Activated CD4-positive, alpha-beta T cell treated with anti-CD3 and anti-CD28 coated beads, Interleukin-2, amount 10 ng/mL, durations not matched to agents 24 days and 14 days (primary cell): ENCODE data around the gene KCNIP2. TPM values are rescaled to one million over a fixed set of nuclear protein-coding genes. Genes with fewer than 3 reads are reported as not detected.

Experiments used
- DNase-seq: peaks from one replicate; pipeline ENCODE4 v3.0.0; 2022
- H3K27ac Mint-ChIP-seq: one replicate; pipeline ENCODE4 v1.8.0; 2022; ENCODE audit warnings: mild to moderate bottlenecking, mixed read lengths
- H3K27me3 Mint-ChIP-seq: one replicate; pipeline ENCODE4 v1.8.0; 2022; ENCODE audit warnings: mixed read lengths
- H3K36me3 Mint-ChIP-seq: one replicate; pipeline ENCODE4 v1.8.0; 2022; ENCODE audit warnings: low read depth, mild to moderate bottlenecking, mixed read lengths
- H3K4me1 Mint-ChIP-seq: one replicate; pipeline ENCODE4 v1.8.0; 2021; ENCODE audit warnings: mixed read lengths
- H3K4me3 Mint-ChIP-seq: one replicate; pipeline ENCODE4 v1.8.0; 2022; ENCODE audit warnings: mild to moderate bottlenecking, moderate library complexity, mixed read lengths
- H3K9me3 Mint-ChIP-seq: one replicate; pipeline ENCODE4 v1.8.0; 2021; ENCODE audit warnings: mixed read lengths
- intact Hi-C: fragments of 100-400 bp; cut with micrococcal nuclease; formaldehyde crosslinking; loops from one replicate; pipeline ENCODE4 v1.15.1; 2023
- total RNA-seq: library from RNA; stranded (reverse); gene quantifications from 2 replicates; pipeline ENCODE4 v1.2.3, GENCODE V29; 2022

KCNIP2 gene
- total RNA-seq, 1 donor from 2014 or later: 2.3 TPM

DNA sequence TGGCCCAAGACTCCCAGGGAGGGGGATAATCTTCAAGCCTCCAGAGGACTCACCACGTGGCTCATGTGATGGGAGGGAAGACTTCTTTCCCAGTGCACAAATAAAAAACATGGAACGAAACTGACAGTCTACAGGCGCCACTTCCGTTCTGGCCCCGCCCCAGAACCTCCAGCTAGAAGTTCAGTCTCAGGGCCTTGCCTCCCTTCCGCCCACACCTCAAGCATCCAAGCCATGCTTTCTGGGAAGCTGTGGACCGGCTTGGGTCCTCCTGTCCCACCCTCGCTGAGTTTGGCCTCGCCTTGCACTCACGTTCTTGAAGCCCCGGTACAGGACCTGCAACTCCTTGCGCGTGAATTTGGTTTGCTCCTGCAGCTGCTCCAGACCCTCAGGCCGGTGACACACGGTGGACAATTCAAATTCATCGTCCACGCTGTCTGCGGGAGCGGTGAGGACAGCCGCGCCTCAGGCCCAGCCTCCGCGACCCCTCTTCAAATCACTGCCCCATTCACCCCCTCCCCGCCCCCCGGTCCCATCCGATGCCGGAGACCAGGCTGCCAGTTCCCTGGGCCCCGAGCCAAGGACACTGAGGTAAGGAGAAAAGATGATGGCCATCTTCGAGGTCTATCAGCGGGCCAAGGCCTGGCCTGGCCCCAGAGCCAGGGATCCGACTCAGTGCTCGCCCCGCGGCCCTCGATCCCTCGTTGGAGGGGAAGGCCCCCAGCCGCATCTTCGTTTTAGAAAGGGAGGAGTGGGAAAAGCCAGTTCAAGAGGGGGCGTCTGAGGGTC, 14.6 kb downstream of the KCNIP2 start:
- Mint-ChIP-seq H3K4me1 (peaks cover 36% of the 10 kb centered on the region), H3K27ac (no peak overlapping the region), H3K4me3 (no peak overlapping the region), H3K27me3 (peaks cover 3% of the 10 kb centered on the region), H3K36me3 (peaks cover 12% of the 10 kb centered on the region), H3K9me3 (no peaks in the 10 kb centered on the region)
- no peak for DNase-seq
- intact Hi-C loops: no loop called here

DNA sequence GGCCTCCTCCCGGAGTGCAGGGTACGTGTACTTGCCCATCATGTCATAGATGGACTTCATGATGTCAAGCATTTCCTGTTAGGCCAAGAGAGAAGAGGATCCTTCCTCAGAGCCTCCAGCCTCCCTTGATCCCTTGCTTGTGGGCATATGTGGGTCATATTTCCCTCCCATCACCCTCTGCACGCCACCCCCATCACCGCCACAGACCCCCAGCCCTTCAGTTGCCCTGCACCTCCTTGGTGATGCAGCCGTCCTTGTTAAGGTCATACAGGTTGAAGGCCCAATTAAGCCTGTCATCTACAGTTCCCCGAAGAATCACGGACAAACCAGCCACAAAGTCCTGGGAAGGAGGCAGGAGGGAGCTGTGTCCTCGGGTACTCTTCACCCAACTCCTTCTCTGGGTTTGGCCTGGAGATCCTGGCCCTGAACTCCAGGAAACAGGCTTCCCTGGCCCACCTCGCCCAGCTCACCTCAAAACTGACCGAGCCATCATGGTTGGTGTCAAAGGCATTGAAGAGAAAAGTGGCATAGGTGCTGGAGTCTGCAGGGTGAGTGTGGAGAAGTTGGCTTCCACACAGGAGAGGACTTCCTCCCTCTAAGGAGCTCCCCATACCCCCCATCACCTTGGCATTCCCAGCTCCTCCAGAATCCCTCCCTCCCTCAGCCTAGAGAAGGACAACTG, 15.5 kb downstream of the KCNIP2 start:
- no peak overlapping the region for H3K27ac Mint-ChIP-seq
- peaks cover 28% of the 10 kb centered on the region for H3K4me1 Mint-ChIP-seq
- no peak for DNase-seq
- intact Hi-C loops: no loop called here
- H3K4me3 Mint-ChIP-seq: no peak overlapping the region
- no peaks in the 10 kb centered on the region for H3K9me3 Mint-ChIP-seq
- H3K36me3 Mint-ChIP-seq: peaks cover 12% of the 10 kb centered on the region
- H3K27me3 Mint-ChIP-seq: peaks cover 3% of the 10 kb centered on the region

DNA sequence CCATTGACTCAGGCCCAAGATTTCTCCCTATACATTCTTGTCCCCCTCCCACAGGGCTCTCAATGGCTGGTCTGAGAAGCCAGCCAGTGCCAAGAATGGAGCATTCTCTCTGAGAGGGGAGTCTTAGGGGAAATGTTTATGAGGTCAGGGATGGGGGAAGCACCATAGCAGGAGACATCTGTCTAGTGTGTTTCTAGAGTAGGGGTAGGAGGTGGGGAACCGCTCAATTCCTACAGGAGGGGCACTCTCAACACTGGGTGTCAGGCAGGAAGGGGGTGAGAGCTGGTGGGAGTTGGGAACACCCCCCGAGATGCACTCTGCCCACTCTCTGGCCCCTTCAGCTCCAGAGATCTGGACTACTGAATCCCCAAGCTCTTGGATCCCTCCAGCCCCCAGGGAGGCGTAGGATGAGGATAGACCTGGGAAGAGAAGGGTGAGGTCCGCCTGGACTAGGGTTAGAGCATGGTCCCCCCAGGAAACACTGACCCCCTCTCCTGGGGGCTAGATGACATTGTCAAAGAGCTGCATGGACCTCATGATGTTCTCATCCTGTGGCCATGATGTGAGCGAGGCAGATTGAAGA, 16.7 kb downstream of the KCNIP2 start:
- Mint-ChIP-seq H3K27me3 (peaks cover 3% of the 10 kb centered on the region), H3K27ac (peak overlapping the region; percentile 2), H3K9me3 (no peaks in the 10 kb centered on the region), H3K4me1 (peaks cover 25% of the 10 kb centered on the region), H3K36me3 (peaks cover 15% of the 10 kb centered on the region), H3K4me3 (no peak overlapping the region)
- intact Hi-C loops: no loop called here
- DNase-seq: no peak

DNA sequence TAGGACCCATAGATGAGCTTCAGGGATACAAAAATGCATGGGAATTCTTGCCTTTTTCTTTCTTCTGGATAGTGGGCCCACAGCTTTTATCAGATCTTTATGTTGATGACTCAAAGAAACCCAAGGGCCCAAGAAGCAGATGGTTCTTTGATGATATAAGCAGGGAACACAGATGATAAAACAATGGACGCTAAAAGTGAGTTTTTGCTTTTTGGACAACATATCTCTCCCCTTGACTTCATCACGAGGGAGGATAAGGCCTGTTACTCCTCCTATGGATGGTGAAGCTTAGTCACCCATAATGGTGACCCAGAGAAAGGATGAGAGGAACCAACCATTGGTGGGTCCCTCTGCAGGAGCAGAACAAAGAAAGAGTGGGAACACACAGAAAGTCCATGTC, 18.9 kb downstream of the KCNIP2 start:
- H3K36me3 Mint-ChIP-seq: peaks cover 15% of the 10 kb centered on the region

DNA sequence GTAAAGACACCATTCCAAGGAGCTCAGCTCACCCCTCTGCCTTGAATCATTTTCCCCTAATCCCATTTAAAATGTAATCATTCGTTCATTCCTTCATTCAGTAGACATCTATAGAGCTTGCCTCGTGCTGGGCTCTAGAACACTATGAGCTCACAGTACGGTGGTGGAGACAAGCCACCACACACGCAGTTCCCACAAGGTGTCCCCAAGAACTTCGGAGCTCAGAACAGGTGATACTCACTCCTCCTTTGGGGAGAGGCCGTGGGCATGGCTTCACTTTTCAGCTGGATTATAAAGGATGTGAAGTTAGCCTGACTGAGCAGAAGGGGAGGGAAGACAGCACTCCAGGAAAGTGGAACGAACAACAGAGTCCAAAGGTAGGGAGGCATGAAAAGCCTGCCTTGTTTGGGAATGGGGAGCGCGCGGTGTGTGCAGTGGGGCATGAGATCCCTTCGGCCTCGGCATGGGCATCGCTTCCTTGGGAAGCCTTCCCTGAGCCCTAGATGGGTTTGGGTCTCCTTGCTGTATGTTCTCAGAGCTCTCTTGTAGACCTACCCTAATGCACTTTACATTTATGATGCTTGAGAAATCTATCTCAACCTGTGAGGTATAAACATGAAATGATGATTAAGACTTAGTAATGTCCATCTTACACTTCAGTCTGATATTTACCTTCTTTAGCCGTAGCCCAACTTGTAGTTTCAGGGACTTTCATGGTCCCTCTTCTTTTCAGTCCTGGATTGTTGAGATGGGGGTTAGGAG, 24.5 kb downstream of the KCNIP2 start:
- H3K36me3 Mint-ChIP-seq: peaks cover 23% of the 10 kb centered on the region
- no peak for DNase-seq
- peaks cover 42% of the 10 kb centered on the region for H3K4me1 Mint-ChIP-seq
- no peaks in the 10 kb centered on the region for H3K9me3 Mint-ChIP-seq
- no peaks in the 10 kb centered on the region for H3K27me3 Mint-ChIP-seq
- H3K27ac Mint-ChIP-seq: peak overlapping the region; percentile 95
- intact Hi-C loops: loop anchor here (1.0 to 10.0 kb wide), 10 partner anchors 11 to 1284 kb away; partner anchors contain the start of genes ACTR1A, ARMH3, BTRC and HIF1AN
- peak overlapping the region; percentile 89 for H3K4me3 Mint-ChIP-seq

More for the DNA sequence above, 18.9 kb downstream of the KCNIP2 start:
- intact Hi-C loops: no loop called here
- H3K27me3 Mint-ChIP-seq: no peaks in the 10 kb centered on the region
- peaks cover 13% of the 10 kb centered on the region for H3K4me1 Mint-ChIP-seq
- DNase-seq: no peak
- H3K9me3 Mint-ChIP-seq: no peaks in the 10 kb centered on the region
- H3K4me3 Mint-ChIP-seq: no peak overlapping the region
- peak overlapping the region; percentile 18 for H3K27ac Mint-ChIP-seq

DNA sequence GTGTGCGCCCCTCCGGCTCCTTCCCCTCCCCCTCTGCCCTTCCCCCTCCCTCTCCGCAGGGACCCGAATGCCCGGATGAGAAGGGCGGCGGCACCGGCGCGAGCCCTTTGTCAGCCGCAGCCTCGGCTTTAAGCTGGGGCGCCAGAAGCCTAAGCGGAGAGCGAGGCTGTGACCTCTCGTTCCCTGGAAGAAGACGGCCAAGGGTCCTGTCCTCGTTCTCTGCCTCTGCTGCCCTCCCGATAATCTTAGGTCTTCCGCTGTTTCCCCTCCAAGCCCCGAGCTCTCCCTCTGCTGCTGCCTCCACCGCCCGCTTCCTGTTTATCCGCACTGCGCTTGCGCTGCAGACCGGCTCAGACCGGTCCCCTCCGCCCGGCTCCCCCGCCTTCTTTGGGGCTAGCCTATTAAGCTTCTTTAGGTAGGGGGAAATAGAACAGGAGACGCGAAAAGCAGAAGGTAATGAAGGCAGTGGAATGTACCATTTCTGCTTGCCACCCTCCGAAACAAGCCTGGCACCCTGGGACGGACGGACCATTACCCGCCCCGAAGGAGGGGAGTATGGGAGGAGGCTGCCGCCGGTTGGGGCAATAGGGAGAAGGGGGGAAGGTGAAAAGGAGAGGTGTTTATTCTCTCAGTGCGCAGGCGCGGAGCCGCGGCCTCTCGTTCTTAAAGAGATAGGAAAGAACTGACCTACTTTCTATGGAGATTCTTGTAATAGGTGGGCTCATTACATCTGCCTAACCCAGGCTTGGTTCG, 25.3 kb downstream of the KCNIP2 start, which contains the start of gene OGA:
Gene OGA (minus strand): TSS at position 326 of the 753 bp plus-strand sequence. CDS start 422 bp downstream, outside the sequence.
- intact Hi-C loops: loop anchor here (1.0 to 10.0 kb wide), 10 partner anchors 12 to 1283 kb away; partner anchors contain the start of genes ACTR1A, ARMH3, BTRC and HIF1AN
- Mint-ChIP-seq H3K27ac (peak within 1 kb of the TSS; percentile 95), H3K27me3 (no peaks in the 10 kb centered on the region), H3K4me3 (peak within 1 kb of the TSS; percentile 89), H3K9me3 (no peaks in the 10 kb centered on the region), H3K36me3 (peaks cover 30% of the 10 kb centered on the region), H3K4me1 (peaks cover 48% of the 10 kb centered on the region)
- peak; percentile 99 for DNase-seq

DNA sequence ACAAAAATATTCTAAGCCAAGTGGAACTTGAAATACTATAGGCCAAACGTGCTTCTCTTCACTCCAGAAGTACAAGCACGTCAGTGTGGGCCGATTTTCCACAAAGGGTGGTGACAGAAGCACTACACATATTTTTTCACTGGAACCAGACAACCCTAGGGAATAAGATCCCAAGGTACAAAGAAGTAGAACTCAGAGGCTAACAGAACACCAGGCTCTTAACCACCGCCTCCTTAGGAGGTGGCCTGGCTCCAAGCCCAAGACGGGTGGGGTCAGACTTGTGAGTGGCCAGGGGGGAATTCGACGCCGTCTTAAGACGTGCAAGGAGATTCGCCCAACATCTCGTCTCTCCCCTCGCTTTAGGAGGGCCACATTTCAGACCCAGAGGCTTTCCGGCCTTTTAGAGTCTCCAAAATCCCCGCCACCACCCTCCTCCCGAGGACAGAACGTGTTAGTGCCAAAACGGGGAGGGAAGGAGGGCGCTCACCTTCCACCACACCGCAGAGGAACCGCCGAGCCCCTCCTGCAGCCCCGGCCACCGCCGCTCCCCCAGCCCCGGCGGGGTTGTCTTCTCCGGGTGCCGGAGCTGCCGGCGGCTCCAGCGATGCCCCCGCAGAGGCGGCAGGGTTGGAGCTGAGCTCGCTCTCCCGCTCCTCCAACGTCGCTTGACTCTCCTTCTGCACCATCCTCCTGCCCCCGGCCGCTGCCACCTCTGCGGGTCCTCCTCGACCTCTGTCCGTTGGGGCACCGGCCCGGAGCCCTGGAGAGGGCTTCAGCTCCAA, 26.1 kb downstream of the KCNIP2 start:
- intact Hi-C loops: loop anchor here (1.0 to 10.0 kb wide), 10 partner anchors 13 to 1283 kb away; partner anchors contain the start of genes ACTR1A, ARMH3, BTRC and HIF1AN
- peak overlapping the region; percentile 89 for H3K4me3 Mint-ChIP-seq
- peaks cover 53% of the 10 kb centered on the region for H3K4me1 Mint-ChIP-seq
- DNase-seq: peak; percentile 82
- peak overlapping the region; percentile 95 for H3K27ac Mint-ChIP-seq
- H3K36me3 Mint-ChIP-seq: peaks cover 36% of the 10 kb centered on the region
- H3K27me3 Mint-ChIP-seq: no peaks in the 10 kb centered on the region
- no peaks in the 10 kb centered on the region for H3K9me3 Mint-ChIP-seq

DNA sequence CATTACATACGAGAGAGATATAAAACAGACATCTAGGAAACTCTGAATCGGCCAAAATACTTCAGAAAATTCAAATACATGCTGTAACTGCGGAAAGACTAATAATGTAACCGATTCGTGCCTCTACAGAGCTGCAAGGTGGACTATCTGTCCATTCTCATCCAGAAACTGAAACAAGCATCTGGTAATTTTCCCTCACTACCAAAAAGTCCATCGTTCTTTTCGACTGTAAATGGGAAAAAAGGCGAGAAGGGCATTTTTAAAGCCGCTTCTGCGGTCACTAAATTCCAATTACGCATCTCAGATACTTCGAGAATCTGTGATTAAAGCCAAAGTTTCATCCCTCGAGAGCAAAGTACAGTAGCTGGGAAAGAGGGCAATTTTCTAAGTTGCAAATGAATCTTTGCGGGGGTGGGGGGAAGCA, 26.7 kb downstream of the KCNIP2 start:
- Mint-ChIP-seq H3K27ac (peak overlapping the region; percentile 95), H3K27me3 (no peaks in the 10 kb centered on the region), H3K9me3 (no peaks in the 10 kb centered on the region), H3K36me3 (peaks cover 35% of the 10 kb centered on the region), H3K4me3 (peak overlapping the region; percentile 89), H3K4me1 (peaks cover 52% of the 10 kb centered on the region)
- intact Hi-C loops: loop anchor here (1.0 to 10.0 kb wide), 6 partner anchors 10 to 1282 kb away; partner anchors contain the start of genes BTRC, HIF1AN and PPRC1
- DNase-seq: no peak

DNA sequence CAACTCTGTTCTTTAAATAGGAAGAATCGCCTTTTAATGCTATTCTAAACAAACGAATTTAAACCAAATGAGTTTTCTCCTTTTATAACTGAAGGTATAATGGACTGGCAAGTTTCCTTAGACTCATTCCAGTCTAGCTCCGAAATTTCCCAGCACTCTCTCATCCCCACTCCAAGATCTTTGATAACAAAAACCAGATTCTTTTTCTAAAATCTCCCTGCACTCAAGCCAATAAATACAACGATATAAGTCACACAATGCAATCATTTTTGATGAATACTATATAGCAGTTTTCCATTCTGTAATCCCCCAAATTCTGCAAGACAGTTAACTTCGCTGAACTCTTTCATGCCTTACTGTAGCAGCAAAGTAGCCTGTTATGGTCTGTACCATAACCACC, 27.2 kb downstream of the KCNIP2 start:
- Mint-ChIP-seq H3K4me3 (peak overlapping the region; percentile 89), H3K27me3 (no peaks in the 10 kb centered on the region)
- intact Hi-C loops: loop anchor here (1.0 to 10.0 kb wide), 6 partner anchors 9 to 1282 kb away; partner anchors contain the start of genes BTRC, HIF1AN and PPRC1

DNA sequence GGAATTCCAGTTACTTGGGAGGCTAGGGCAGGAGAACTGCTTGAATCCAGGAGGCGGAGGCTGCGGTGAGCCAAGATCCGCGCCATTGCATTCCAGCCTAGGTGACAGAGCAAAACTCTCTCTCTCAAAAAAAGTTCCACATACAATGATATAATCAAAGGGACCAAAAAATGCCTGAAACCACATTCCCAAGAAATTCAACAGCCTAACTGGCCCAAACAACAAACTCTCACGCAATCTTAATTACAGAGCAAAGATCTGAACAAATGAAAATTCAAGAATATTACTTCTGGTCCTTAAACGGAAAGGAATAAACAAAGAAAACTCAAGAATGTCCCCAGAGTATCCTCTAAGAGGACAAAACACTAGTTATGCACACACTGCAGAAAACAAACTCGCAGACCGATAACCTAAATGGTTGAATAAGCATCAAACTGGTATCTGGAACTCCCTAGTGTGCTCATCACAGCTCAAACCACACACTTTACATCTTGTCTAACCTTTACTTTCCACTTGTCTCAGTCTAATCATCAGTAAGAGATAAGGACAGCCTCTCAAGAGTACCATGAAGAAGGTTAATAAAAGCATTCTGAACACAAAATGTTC, 29.0 kb downstream of the KCNIP2 start:
- Mint-ChIP-seq H3K4me3 (peak overlapping the region; percentile 89), H3K27ac (peak overlapping the region; percentile 90), H3K4me1 (peaks cover 42% of the 10 kb centered on the region), H3K27me3 (no peaks in the 10 kb centered on the region), H3K9me3 (no peaks in the 10 kb centered on the region), H3K36me3 (peaks cover 48% of the 10 kb centered on the region)
- no peak for DNase-seq
- intact Hi-C loops: loop anchor here (5.0 to 10.0 kb wide), 5 partner anchors 122 to 1280 kb away; partner anchors contain the start of genes BTRC, HIF1AN and PPRC1

More for the DNA sequence above, 27.2 kb downstream of the KCNIP2 start:
- no peaks in the 10 kb centered on the region for H3K9me3 Mint-ChIP-seq
- no peak for DNase-seq
- H3K4me1 Mint-ChIP-seq: peaks cover 47% of the 10 kb centered on the region
- peak overlapping the region; percentile 82 for H3K27ac Mint-ChIP-seq
- H3K36me3 Mint-ChIP-seq: peaks cover 35% of the 10 kb centered on the region

DNA sequence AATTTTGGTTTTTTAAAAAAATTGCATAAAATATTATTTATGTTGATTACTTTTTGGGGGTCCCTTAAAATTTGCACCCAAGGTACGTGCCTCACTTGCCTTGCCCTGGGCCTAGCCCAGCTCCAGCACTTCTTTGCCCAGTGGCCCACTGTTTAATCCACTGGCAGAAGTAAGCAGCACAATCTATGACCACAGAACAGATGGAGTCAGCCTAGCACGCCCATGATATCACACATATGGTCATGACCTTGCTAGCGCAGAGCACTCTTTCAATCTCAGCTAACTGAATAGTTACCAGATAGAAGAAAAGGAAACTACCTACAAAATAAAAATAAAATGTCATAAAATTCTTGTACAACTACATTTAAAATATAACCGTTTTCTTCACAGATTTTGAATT, 31.0 kb downstream of the KCNIP2 start:
- intact Hi-C loops: loop anchor here (10.0 kb wide), 2 partner anchors 458 to 1278 kb away; partner anchors contain the start of genes BTRC and HIF1AN
- no peak for DNase-seq
- Mint-ChIP-seq H3K9me3 (no peaks in the 10 kb centered on the region), H3K36me3 (peaks cover 55% of the 10 kb centered on the region), H3K4me3 (no peak overlapping the region), H3K27me3 (no peaks in the 10 kb centered on the region), H3K27ac (no peak overlapping the region), H3K4me1 (peaks cover 35% of the 10 kb centered on the region)
